SK-N-DZ (cell line): ENCODE results near the gene LRRC25. TPM values are rescaled to one million over a fixed set of nuclear protein-coding genes. Genes with fewer than 3 reads are reported as not detected.

Experiments used
- DNase-seq: peaks from one replicate; pipeline ENCODE4 v3.0.0-alpha.2; 2015; ENCODE audit warnings: low spot score
- polyA plus RNA-seq, 2 experiments: library from polyadenylated mRNA; depleted of rRNA; stranded (reverse); fragments of >200 nt; gene quantifications; 2 replicates each; pipeline ENCODE4 v1.2.3, GENCODE V29; 2014

Gene LRRC25
- polyA plus RNA-seq (2014; cell fraction: cytosol; rRNA removed): 0.10 TPM in 1 of 2 replicates, not detected in the other
- not detected in 2 replicates for polyA plus RNA-seq (2014; cell fraction: nucleus; rRNA removed)

DNA sequence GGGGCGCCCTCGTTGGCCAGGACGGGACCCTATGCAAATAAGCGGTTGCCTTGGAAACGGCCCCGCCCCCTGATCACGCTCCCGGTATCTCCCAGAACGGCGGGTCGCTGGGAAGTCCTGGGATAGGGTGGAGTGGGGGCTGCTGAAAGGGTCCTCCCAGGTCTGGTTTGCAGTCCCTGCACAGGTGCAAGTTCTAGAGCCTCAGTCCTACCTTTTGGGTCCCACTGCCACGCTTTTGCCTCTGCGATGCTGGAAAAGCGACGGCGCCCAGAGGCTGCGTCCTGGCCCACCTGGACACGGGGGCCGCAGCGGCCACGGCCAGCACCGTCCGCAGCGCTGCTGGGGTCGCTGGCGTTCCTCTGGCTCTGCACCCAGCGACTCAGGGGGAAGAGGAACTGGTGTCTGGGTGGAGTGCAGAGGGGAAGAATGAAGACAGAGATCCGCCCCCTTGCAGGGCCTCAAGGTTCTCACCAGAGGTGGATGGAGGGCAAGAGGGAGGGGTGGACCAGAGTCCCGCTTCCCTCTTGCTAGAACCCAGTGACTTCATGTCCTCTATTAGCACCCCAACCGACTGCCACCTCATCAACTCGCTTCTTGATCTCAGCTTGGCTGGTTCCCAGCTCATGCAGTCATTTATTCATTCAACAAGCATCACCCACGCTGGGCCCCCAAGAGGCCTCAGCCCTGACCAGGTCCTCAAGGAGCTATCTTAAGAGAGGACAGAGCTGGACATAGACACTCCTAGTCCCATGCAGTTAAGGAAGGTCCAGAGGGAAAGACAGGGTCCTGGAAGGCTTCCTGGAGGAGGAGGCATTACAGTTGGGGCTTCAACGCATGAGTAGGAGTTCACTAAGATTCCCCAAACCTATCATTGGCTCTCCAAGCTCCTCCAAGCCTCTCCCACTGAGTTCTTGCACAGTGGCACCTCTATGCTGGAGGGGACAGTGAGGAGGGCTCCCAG, at the start of gene LRRC25:
LRRC25 (minus strand) TSS at position 381 of the 961 bp plus-strand sequence. CDS start 659 bp downstream, outside the sequence.
- DNase-seq: no peak

DNA sequence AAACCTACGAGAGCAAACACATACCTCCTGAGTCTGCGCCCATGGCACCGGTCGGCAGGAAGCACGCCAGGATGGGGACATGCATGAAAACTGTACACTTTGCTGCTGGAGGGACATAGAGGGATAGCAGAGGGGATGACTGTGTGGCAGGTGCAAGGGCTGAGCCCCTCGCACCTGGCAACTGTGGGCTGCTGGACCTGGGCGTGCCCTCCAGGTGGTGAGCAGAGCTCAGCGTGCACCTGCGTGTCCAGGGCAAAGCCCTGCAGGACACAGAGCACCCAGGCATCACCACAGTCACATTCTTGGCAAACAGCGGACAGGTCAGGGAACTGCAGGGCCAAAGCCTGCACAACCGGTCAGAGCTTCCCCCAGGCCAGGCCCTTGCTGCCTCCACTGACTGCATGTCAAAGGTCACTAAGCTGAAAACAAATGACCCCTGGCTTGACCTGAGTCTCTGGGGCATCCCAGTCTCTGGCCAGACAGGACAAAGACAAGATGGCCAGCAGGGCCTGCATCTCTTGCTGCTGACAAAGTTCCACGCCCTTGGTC, 49.5 kb upstream of the LRRC25 start:
- no peak for DNase-seq

GRCh38 chr19:18446145-18446810, 48.9 kb upstream of the LRRC25 start:
- DNase-seq: no peak

DNA sequence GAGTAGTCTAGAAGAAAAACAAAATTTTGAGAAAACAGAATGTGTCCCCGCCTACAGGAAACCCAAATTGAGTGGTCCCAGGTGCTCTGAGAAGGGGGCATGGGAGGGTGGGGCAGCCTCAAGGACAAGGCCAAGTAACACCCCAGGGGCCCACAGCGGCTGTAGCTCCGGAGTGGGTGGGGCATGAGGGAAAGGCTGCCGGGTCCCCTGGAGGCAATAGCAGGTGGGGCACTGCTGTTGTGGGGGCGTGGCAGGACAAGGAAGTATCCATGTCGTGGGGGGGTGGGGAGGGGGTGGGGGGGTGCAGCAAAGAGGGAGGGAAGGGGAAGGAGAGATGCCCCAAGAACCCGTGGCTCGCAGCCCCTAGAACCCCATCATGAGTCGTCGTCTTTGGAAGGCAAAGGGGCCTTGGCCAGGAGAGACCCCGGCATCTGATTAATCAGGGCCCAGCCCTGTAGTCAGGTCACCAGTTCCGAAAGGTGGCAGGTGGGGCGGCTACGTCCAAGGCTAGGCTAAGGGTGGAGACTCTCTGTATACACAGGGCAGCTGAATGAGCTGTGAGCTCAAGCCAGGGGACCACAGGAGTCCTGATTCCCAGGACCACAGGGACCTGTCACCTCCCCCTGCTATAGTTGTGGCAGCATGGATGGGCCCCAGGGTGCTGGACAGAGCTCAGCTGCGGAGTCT, 48.0 kb upstream of the LRRC25 start:
- no peak for DNase-seq

DNA sequence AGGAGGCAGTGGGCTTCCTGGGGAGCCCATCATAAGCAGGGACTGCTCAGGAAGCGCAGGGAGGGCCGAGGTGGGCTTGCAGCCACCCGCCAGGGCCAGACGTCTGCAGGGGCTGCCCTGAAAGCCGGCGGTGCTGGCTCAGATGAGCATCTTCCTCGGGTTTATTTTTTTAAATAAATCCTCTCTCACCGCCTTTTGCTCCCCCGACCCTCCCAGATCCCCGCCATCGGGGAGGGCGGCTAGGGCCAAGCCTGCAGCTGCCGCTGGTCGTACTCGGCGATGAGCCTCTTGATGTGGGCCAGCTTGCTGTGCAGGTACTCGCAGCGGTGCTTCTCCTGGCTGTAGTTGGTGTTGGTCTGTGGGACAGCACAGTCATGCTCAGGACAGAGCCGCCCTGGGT, 47.1 kb upstream of the LRRC25 start:
- no peak for DNase-seq

- no peak for DNase-seq
Observed at GRCh38 chr19:18443831-18444230, 46.4 kb upstream of the LRRC25 start.

DNA sequence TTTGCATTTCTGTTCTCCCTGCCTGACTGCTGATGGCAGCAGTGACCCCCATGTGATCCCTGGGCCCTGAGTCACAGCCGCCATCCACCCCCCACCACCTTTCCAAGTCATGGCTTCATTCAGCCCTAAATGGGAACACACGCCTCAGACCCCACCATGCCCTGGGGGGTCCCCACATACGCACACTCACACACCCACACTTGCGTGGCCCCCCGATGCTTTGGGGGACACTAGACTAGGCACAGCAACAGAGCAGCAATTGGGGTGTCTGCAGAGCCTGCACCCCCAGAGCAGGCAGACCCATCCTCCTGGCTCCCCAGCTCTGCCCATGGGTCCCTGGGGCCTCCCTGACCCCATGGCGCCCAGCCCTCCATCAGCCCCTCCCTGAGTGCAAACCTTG, 46.0 kb upstream of the LRRC25 start:
- DNase-seq: no peak

GRCh38 chr19:18442941-18443340, 45.5 kb upstream of the LRRC25 start:
- no peak for DNase-seq

GRCh38 chr19:18441804-18442788, 44.7 kb upstream of the LRRC25 start:
- no peak for DNase-seq

DNA sequence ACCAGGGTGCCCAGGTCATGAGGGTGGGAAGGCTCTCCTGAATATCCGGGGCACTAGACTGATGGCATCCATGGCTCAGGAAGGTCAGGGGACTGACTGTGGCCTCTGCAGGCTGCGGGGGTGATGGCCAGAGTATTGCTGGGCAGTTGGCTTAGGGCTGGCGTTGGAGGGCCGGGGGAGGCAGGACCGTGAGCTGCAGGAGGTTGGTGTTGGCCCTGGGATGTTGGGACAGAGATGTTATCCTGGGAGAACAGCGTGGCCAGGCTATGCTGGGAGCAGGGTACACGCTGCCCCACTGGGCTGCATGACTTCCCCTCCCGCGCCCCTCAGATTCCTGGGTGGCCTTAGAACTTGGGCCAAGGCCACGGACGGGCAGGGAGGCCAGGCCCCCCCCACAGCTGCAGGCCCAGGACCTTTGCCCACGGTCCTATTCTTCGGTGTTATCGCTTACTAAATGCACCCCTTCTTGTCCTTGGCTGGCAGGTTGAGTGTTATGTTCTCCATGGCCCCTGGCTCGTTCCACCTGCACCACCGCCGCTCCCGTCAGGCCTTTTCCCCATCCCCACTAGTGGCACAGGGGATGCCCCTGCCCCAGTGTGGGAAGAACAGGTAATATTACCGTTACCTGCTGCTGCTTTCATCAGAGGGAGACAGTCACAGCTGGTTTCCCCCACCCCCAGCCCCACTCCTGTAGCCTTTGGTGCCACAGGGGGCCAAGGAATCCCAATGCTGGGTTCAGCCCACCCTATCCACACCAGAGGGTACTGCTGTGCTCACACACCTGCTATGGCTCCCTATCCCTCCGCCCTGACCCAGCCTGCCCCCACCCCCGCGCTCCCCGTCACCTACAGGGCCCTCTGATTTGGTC, 43.7 kb upstream of the LRRC25 start:
- no peak for DNase-seq

DNA sequence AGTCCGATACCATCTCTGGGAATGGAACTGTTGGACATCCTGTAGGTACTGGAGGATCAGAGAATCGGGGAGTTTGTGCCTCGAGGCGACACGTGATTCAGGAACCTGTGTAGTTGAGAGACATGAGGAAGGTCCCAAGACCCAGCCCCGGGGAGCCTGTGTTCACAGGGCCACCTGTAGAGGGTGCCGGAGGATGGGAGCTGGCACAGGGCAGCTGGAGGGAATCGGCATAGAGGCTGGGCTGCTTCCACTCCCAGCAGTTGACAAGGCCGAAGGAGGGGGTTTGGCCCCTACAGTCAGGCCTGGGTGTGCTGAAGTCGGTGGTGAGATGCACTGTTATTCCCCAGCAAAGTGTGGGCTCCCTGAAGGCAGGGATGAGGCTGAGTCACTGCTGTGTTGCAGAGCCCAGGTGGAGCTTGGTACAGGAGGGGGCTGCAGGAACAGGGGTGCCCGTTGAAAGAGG, 43.0 kb upstream of the LRRC25 start:
- no peak for DNase-seq

DNA sequence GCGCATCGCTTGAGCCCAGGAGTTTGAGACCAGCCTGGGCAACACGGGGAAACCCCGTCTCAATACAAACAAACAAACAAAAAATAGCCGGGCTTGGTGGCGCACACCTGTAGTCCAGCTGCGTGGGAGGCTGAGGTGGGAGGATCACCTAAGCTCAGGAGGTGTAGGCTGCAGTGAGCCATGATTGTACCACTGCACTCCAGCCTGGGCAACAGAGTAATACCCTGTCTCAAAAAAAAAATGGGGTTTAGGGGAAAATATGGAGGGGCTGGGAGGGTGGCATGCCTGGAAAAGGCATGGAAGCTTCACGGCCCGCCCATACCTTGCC, 42.5 kb upstream of the LRRC25 start:
- DNase-seq: no peak

DNA sequence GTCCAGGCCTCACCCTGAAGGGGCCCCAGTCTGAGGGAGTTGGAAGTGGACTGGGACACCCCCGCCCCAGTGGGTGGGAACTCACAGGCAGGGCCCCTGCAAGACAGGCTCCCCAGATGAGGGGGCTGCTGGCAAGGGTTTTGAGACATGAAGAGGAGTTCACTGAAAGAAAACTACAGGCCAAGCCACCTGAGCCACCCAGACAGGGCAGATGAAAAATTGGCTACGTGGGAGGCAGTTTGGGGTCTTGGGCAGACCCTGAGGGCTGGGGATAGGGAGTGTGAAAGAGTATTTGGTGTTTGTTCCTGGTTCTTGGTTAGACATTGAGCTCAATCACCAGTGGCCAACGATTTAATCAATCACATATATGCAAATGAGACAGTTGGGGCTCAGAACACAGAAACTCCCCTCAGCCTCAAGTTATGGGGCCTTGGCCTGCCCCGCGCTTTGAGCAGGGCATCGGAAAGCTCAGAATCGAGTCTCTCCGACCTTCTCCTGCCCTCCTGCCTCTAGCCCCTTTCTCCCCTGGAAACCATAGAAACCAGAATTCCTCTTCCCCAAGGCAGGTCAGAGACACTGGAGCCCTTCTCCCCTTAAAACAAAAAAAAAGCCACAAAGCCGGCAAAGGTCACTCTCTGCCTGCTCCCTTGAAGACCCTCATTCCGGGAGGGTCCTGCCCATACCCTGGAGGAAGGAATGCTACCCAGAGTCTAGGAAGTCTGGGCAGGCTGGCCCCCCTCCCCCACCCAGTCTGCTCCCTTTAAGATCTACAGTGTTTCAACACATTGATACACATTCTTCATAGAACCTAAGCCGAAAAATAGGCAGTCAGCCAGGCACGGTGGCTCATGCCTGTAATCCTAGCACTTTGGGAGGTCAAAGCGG, 41.8 kb upstream of the LRRC25 start:
- no peak for DNase-seq

DNA sequence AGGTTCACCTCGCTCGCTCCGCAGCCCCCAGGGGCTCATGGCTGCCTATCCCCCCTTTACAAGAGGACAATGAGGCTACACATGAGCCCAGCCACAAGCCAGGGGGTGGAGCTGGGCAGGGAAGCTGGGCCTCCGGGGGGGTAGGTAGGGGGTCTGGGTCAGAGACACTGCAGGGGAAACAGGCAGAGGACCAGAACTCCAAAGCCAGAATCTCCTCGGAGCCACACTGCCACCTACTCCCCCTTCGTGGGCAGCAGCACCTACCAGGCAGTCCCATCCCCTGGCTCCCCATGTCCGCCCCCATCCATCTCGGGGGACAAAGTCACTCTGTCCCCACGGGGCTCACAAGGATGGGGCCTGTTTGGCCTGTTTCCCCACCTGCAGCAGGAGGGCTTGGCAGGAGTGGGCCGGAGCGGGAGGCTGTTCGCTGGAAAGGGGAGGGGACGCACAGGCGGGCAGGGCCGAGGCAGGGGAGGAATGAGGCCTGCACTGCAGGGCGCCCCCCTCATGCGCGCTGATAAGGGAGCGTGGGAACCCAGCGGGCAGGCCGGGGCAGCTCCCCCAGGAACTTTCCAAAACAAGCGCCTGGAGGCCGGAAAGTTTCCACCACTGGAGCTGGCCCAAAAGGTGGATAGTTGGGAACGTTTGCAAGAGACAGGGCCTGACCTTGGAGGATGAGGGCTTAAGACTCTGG, 41.1 kb upstream of the LRRC25 start:
- DNase-seq: no peak

GRCh38 chr19:18437491-18438330, 40.3 kb upstream of the LRRC25 start, which contains the start of gene ISYNA1:
Gene ISYNA1 (minus strand): TSS chr19:18438133. CDS start chr19:18437979, 154 bp downstream.
- peak; percentile 63 for DNase-seq

GRCh38 chr19:18436671-18437490, 39.5 kb upstream of the LRRC25 start:
- DNase-seq: peak; percentile 94
